ENCODE results near the gene EPO.

The EPO gene

GRCh38 chr7:100720279-100720670 is at the start of gene EPO:
TSS of gene EPO (plus strand) at chr7:100720468. CDS start at chr7:100720981, 513 bp downstream.
- DNase-seq: no peak

DNA sequence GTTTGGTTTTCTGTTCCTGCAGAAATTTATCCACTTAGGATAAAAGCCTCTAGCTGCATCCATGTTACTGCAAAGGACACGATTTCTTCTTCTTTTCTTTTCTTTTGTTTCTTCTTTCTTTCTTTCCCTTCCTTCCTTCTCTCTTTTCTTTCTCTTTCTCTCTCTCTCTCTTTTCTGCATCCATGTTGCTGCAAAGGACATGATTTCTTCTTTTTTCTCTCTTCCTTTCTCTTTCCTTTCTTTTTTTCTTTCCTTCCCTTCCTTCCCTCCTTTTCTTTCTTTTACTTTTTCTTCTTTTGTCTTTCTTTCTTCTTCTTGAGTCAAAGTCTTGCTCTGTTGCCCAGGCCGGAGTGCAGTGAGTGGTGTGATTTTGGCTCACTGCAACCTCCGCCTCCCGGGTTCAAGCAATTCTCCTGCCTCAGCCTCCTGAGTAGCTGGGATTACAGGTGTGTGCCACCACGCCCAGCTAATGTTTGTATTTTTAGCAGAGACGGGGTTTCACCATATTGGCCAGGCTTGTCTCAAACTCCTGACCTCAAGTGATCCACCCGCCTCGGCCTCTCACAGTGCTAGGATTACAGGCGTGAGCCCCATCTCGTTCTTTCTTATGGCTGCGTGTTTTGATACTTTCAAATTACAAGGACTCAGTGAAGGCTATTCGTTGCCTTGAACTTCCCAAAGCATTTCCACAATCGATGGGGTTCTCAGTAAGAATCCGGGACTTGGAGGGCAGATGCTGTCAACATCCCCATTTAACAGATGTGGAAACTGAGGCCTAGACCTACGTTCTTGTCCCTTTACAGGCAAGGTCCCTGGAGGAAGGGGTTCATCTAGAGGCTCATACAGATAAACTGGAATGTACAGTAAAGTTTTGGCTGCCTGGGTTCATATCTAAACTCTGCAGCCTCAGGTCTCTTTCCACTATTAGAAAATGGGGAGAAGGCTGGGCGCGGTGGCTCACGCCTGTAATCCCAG is 48.6 kb upstream of the EPO start:
- no peak for DNase-seq

DNA sequence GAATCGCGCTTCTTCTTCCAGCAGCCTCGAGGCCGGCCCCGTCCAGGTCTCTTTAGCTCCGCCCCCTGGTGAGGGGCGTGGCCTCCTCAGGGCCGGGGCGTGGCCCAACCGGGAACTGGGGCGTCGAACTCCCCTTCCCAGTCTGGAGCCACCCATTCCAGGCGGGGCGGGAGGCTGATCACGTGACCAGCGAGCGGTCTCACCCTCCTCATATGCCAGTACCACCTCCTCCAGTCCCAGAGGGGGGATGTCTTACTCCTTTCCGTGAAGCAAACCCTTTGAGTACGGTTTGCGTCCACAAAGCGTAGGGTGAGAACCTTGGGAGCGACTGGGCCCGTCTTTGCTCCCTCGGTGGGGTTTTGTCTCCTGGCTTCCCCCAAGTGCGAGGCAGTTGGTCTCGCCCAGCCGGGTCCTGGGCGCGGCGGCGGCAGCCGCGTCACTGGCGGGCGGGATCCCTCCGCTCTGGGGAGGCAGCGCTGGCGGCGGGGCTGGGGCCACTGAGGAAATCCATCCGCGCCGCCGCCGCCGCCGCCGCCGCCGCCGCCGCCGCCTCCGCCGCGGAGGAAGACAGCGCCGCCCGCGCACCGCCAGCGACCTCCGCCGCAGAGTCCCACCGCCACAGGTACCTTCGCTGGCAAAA is 46.8 kb upstream of the EPO start, which contains the start of gene GNB2:
GNB2 (plus strand) TSS at position 439 of the 640 bp plus-strand sequence. CDS start 2,526 bp downstream, outside the sequence.
- peak; percentile 94 to 100 (median 97) for DNase-seq

GRCh38 chr7:100673942-100674410 is 46.3 kb upstream of the EPO start:
- peak in 5 of 6 experiments; percentile 35 to 74 (median 66) for DNase-seq

GRCh38 chr7:100674411-100675104 is 45.7 kb upstream of the EPO start:
- DNase-seq: peak in 5 of 6 experiments; percentile 34 to 73 (median 48)

GRCh38 chr7:100675105-100675451 is 45.2 kb upstream of the EPO start:
- peak in 4 of 6 experiments; percentile 41 to 69 (median 58) for DNase-seq

GRCh38 chr7:100675581-100676350 is 44.5 kb upstream of the EPO start:
- DNase-seq: peak; percentile 82 to 95 (median 90)

GRCh38 chr7:100676501-100677306 is 43.6 kb upstream of the EPO start:
- no peak for DNase-seq

DNA sequence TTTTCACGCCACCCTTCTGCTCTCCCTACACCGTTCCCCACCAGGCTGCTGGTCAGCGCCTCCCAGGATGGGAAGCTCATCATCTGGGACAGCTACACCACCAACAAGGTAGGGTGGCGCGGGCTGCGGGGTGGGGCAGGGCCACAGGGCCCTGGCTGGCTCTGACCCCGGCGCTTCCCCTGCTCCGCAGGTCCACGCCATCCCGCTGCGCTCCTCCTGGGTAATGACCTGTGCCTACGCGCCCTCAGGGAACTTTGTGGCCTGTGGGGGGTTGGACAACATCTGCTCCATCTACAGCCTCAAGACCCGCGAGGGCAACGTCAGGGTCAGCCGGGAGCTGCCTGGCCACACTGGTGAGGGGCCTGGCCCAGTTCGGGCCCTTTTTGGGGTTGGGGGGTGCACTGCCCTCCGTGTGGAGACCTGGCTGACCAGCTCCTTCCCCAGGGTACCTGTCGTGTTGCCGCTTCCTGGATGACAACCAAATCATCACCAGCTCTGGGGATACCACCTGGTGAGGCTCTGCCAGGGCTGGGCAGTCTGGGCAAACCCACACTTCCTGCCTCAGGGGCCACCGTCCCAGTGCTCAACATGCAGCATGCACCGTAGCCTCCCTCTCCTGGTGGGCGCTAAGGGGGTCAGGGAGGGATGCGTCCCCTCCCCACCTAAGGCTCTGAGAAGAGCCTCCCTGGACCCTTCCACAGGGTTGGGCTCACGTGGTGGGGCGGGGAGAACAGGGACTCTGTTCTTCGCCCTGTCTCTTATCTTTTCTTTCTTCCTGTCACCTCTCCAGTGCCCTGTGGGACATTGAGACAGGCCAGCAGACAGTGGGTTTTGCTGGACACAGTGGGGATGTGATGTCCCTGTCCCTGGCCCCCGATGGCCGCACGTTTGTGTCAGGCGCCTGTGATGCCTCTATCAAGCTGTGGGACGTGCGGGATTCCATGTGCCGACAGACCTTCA is 42.7 kb upstream of the EPO start:
- no peak for DNase-seq

DNA sequence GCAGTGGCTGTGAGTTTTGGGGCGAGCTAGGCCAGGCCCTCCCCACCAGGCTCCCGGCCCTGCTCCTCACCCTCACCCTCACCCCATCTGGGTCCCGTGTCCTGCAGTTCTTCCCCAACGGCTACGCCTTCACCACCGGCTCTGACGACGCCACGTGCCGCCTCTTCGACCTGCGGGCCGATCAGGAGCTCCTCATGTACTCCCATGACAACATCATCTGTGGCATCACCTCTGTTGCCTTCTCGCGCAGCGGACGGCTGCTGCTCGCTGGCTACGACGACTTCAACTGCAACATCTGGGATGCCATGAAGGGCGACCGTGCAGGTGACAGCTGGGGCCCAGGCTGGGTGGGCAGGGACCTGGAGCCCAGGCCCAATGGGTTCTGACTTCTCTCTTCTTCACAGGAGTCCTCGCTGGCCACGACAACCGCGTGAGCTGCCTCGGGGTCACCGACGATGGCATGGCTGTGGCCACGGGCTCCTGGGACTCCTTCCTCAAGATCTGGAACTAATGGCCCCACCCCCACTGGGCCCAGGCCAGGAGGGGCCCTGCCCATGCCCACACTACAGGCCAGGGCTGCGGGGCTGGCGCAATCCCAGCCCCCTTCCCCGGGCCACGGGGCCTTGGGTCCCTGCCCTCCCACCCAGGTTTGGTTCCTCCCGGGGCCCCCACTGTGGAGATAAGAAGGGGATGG is 41.8 kb upstream of the EPO start:
- DNase-seq: no peak

- DNase-seq: no peak
Measured at GRCh38 chr7:100679129-100679926, 40.9 kb upstream of the EPO start.

DNA sequence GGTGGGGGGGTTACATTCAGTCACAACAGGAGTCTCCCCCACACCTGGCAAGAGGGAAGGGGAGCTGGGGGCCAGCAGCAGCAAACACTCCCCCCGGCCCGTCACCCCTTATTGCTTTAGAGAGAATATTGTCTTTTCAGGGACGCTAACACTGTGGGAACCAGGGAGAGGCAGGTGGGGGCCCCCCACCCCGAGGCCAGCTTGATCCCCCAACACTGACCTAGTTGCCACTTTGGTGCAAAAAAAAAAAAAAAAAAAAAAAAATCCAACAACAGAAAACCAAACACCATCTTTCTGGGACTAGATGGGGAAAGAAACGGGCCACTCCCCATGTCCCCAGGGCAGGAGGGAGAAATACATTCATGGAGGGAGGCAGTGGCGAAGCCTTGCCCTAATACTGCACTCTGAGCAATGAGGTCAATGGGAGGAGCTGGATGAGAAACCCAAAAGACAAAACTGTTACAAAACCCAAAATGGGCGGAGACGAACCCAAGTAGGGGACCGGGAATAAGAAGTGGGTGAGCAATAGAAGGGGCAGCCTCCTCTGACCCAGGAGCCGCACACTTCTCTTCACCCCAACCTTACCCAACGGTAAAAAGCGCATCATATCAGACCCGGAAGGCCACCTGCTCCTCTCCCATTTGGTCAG is 40.2 kb upstream of the EPO start:
- no peak for DNase-seq

DNA sequence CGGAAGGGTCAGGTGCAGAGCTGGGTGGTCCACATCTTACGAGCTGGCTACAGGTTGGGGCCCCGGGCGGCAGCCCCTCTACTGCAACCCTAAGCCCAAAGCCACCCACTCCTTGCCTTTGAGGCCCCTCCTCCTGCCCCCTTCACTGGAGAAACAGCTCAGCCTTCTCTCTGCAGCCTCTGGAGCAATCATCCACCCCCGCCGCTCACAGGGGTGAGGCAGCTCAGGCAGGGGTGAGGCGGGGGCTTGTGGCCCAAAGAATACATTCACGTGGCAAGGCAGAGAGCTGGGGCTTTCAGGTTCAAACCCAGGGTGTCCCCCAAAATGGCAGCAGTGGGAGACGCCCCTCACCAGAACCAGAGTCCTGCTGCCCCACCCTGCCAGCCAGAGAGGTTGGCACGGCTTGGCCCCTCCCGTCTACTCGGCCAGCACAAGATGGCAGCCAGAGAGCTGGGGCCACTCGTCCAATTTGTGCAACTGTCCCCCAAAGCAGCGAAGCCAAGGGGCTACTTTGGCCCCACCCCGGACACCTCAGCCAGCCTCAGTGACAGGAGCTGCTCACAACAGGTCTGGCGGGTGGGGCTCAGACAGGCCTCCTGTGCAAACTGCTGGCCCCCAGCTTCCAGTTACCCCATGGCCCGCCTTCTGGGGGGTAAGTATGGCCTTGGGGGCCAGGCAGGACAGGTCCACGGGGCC is 39.5 kb upstream of the EPO start:
- DNase-seq: no peak

- peak in 2 of 6 experiments; percentile 19 to 24 for DNase-seq
Measured at GRCh38 chr7:100681491-100682227, 38.6 kb upstream of the EPO start.

GRCh38 chr7:100682228-100682741 is 38.0 kb upstream of the EPO start:
- DNase-seq: no peak

GRCh38 chr7:100682991-100683658 is 37.1 kb upstream of the EPO start:
- no peak for DNase-seq

Measured in stimulated activated naive CD4-positive, alpha-beta T cell (primary cell).